Tibial artery (tissue), 4 donors: ENCODE measurements around the gene LRP1B.

Experiments
- DNase-seq, 2 donors: peaks; one replicate each; pipeline ENCODE4 v3.0.0-alpha.2; 2019
- H3K27ac ChIP-seq, 2 donors: fragments of 200-600 bp; sonication (generic) in 1 of 2; 1 replicate in 1 of 2; 2 replicates in 1 of 2; pipeline ENCODE4 v1.5.1; 2018 to 2019; ENCODE audit warnings: mild to moderate bottlenecking in 1 of 2
- H3K27me3 ChIP-seq, 2 donors: fragments of 200-600 bp; sonication (generic) in 1 of 2; one replicate each; pipeline versions ENCODE4 v1.5.1 to v1.6.0; 2016 to 2019
- H3K36me3 ChIP-seq, 3 donors: fragments of 200-600 bp; sonication (generic) in 2 of 3; one replicate each; pipeline ENCODE4 v1.5.1; 2016 to 2019; ENCODE audit warnings: mild to moderate bottlenecking in 2 of 3
- H3K4me1 ChIP-seq, 4 donors: fragments of 200-600 bp; sonication (generic) in 2 of 4; 1 replicate in 3 of 4; 2 replicates in 1 of 4; pipeline ENCODE4 v1.5.1; 2016 to 2019
- H3K4me3 ChIP-seq, 2 donors: fragments of 200-600 bp; sonication (generic) in 1 of 2; 1 replicate in 1 of 2; 2 replicates in 1 of 2; pipeline ENCODE4 v1.5.1; 2018 to 2019; ENCODE audit warnings: mild to moderate bottlenecking in 2 of 2
- H3K9me3 ChIP-seq, 3 donors: fragments of 200-600 bp; sonication (generic) in 1 of 3; one replicate each; pipeline ENCODE4 v1.5.1; 2016 to 2019
- CTCF ChIP-seq, 2 experiments: fragments of 200-600 bp in 1 of 2; fragments of 450-650 bp in 1 of 2; IDR thresholded peaks; one replicate each; pipeline ENCODE4 v1.5.1; 2017 to 2019; ENCODE audit warnings: antibody characterized with exemption in 2 of 2, mild to moderate bottlenecking in 1 of 2, moderate library complexity in 1 of 2
- intact Hi-C: fragments of 100-400 bp; cut with DNase I; formaldehyde crosslinking; loops from one replicate; pipeline ENCODE4 v1.15.0; 2023; ENCODE audit warnings: low total_unique reads

The LRP1B gene

GRCh38 chr2:141506135-141506534 lies 624.7 kb downstream of the LRP1B start:
- Histone ChIP-seq H3K4me1 (no peaks in the 10 kb centered on the region), H3K4me3 (no peak overlapping the region), H3K9me3 (no peaks in the 10 kb centered on the region), H3K27me3 (no peaks in the 10 kb centered on the region), H3K27ac (no peak overlapping the region), H3K36me3 (no peaks in the 10 kb centered on the region)
- no peak for TF ChIP-seq CTCF (IDR thresholded peaks at IDR 0.05)
- intact Hi-C loops: no loop called here
- DNase-seq: no peak

GRCh38 chr2:141501752-141502151 lies 629.1 kb downstream of the LRP1B start:
- Histone ChIP-seq H3K27ac (no peak overlapping the region), H3K36me3 (no peaks in the 10 kb centered on the region), H3K9me3 (no peaks in the 10 kb centered on the region), H3K27me3 (no peaks in the 10 kb centered on the region), H3K4me1 (no peaks in the 10 kb centered on the region), H3K4me3 (no peak overlapping the region)
- TF ChIP-seq CTCF (IDR thresholded peaks at IDR 0.05): no peak
- DNase-seq: no peak
- intact Hi-C loops: loop anchor here (5.0 kb wide), 1 partner anchor 1489 kb away; no protein-coding TSS in a partner anchor

GRCh38 chr2:141499123-141499522 lies 631.7 kb downstream of the LRP1B start:
- Histone ChIP-seq H3K27me3 (no peaks in the 10 kb centered on the region), H3K4me3 (no peak overlapping the region), H3K4me1 (no peaks in the 10 kb centered on the region), H3K27ac (no peak overlapping the region), H3K36me3 (no peaks in the 10 kb centered on the region), H3K9me3 (no peaks in the 10 kb centered on the region)
- DNase-seq: no peak
- no peak for TF ChIP-seq CTCF (IDR thresholded peaks at IDR 0.05)
- intact Hi-C loops: no loop called here

- H3K4me1 ChIP-seq: no peaks in the 10 kb centered on the region
- no peak overlapping the region for H3K4me3 ChIP-seq
- no peak for DNase-seq
- H3K27me3 ChIP-seq: no peaks in the 10 kb centered on the region
- H3K36me3 ChIP-seq: no peaks in the 10 kb centered on the region
- TF ChIP-seq CTCF (IDR thresholded peaks at IDR 0.05): no peak
- H3K27ac ChIP-seq: no peak overlapping the region
- H3K9me3 ChIP-seq: no peaks in the 10 kb centered on the region
- intact Hi-C loops: no loop called here
Observed at GRCh38 chr2:141498561-141498960, 632.3 kb downstream of the LRP1B start.

GRCh38 chr2:141497272-141497671 lies 633.5 kb downstream of the LRP1B start:
- Histone ChIP-seq H3K4me1 (no peaks in the 10 kb centered on the region), H3K4me3 (no peak overlapping the region), H3K27ac (no peak overlapping the region), H3K9me3 (no peaks in the 10 kb centered on the region), H3K27me3 (no peaks in the 10 kb centered on the region), H3K36me3 (no peaks in the 10 kb centered on the region)
- no peak for DNase-seq
- no peak for TF ChIP-seq CTCF (IDR thresholded peaks at IDR 0.05)
- intact Hi-C loops: no loop called here

- H3K27ac ChIP-seq: no peak overlapping the region
- no peaks in the 10 kb centered on the region for H3K36me3 ChIP-seq
- no peaks in the 10 kb centered on the region for H3K27me3 ChIP-seq
- H3K9me3 ChIP-seq: no peaks in the 10 kb centered on the region
- TF ChIP-seq CTCF (IDR thresholded peaks at IDR 0.05): no peak
- intact Hi-C loops: no loop called here
- DNase-seq: no peak
- H3K4me1 ChIP-seq: no peaks in the 10 kb centered on the region
- H3K4me3 ChIP-seq: no peak overlapping the region
Observed at GRCh38 chr2:141496810-141497209, 634.0 kb downstream of the LRP1B start.
